Mucosa of descending colon (tissue), 3 donors: ENCODE data around the gene SLC16A3. TPM values are rescaled to one million over a fixed set of nuclear protein-coding genes. Genes with fewer than 3 reads are reported as not detected.

Experiments
- ATAC-seq: fragments of 200-7000 bp; cut with Tn5 transposase; one replicate; pipeline ENCODE4 v1.9.1; 2020; ENCODE audit warnings: mild to moderate bottlenecking, moderate library complexity
- DNase-seq, 3 donors: peaks; one replicate each; pipeline ENCODE4 v3.0.0-alpha.2; 2020
- H3K36me3 ChIP-seq: fragments of 200-600 bp; one replicate; pipeline ENCODE4 v1.8.0; 2021; ENCODE audit warnings: low read depth, mild to moderate bottlenecking
- H3K4me1 ChIP-seq: fragments of 200-600 bp; one replicate; pipeline ENCODE4 v1.8.0; 2021; ENCODE audit warnings: low read depth, mild to moderate bottlenecking
- H3K4me3 ChIP-seq: fragments of 200-600 bp; one replicate; pipeline ENCODE4 v1.8.0; 2021; ENCODE audit warnings: mild to moderate bottlenecking
- H3K9me3 ChIP-seq: fragments of 200-600 bp; one replicate; pipeline ENCODE4 v1.8.0; 2021; ENCODE audit warnings: mild to moderate bottlenecking
- intact Hi-C, 2 donors: fragments of 100-400 bp; cut with DNase I in 1 of 2; cut with micrococcal nuclease in 1 of 2; formaldehyde crosslinking; loops; one replicate each; pipeline versions ENCODE4 v1.11.0 to v1.11.1; 2022; cut with DNase I, micrococcal nuclease
- total RNA-seq, 3 donors: library from RNA; stranded (reverse); fragmentation: NEBNext Ultra II Directional in 2 of 3; extraction: Animal tissue kit (Norgen Biotek cat#: 25700) in 2 of 3; gene quantifications; one replicate each; pipeline versions ENCODE4 v1.2.1 to v1.2.4, GENCODE V29; 2021 to 2023
- TF ChIP-seq, protein P1 (sequence below): fragments of 200-600 bp; IDR thresholded peaks from one replicate; pipeline ENCODE4 v1.8.0; 2022; ENCODE audit warnings: antibody characterized with exemption, mild to moderate bottlenecking
- donor health status: DM: no; HTN: no; CAD: no; lungs with moderate emphysema.
- donor health status: DM: no; HTN: no; CAD: no.
- donor health status: DM: no; HTN: yes; CAD: no.

The SLC16A3 gene
- total RNA-seq, 3 donors from 2014 or later, result 41.0 to 150 (median 104) TPM

- intact Hi-C loops, result no loop called here
- H3K4me1 ChIP-seq, result peaks cover 31% of the 10 kb centered on the region
- TF ChIP-seq, protein P1, sequence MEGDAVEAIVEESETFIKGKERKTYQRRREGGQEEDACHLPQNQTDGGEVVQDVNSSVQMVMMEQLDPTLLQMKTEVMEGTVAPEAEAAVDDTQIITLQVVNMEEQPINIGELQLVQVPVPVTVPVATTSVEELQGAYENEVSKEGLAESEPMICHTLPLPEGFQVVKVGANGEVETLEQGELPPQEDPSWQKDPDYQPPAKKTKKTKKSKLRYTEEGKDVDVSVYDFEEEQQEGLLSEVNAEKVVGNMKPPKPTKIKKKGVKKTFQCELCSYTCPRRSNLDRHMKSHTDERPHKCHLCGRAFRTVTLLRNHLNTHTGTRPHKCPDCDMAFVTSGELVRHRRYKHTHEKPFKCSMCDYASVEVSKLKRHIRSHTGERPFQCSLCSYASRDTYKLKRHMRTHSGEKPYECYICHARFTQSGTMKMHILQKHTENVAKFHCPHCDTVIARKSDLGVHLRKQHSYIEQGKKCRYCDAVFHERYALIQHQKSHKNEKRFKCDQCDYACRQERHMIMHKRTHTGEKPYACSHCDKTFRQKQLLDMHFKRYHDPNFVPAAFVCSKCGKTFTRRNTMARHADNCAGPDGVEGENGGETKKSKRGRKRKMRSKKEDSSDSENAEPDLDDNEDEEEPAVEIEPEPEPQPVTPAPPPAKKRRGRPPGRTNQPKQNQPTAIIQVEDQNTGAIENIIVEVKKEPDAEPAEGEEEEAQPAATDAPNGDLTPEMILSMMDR, result no peak
- no peaks in the 10 kb centered on the region for H3K9me3 ChIP-seq
- no peak overlapping the region for H3K4me3 ChIP-seq
- DNase-seq, result peak in 1 of 3 donors; percentile 49
- ATAC-seq, result no peak
- H3K36me3 ChIP-seq, result no peaks in the 10 kb centered on the region
Observed at GRCh38 chr17:82274134-82275020, 45.5 kb downstream of the SLC16A3 start.

DNA sequence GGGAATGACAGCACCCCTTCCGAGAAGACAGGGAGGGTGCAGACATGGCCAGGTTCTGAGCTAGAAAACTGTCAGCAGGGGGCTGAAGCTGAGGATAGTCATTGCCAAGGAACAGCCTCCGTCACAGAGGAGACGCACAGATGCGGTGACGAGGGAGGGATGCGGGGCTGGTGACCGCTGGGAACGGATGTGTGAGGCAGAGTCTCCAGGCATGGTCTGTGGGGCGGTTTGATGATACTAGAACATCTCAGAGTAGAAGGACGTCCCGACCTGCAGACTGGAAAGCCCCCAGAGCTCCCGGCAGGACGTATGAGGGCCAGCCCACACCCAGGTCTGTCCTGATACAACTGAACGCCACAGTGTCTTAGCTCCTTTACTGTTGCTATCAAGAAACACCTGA is 46.5 kb downstream of the SLC16A3 start:
- DNase-seq (peak in 1 of 3 donors; percentile 48), ATAC-seq (no peak)
- intact Hi-C loops, result no loop called here
- Histone ChIP-seq H3K36me3 (no peaks in the 10 kb centered on the region), H3K4me3 (no peak overlapping the region), H3K9me3 (no peaks in the 10 kb centered on the region), H3K4me1 (peaks cover 22% of the 10 kb centered on the region)
- TF ChIP-seq, protein P1, result no peak

GRCh38 chr17:82276938-82277337 is 48.1 kb downstream of the SLC16A3 start:
- no peak overlapping the region for H3K4me3 ChIP-seq
- DNase-seq (peak in 1 of 3 donors; percentile 12), ATAC-seq (no peak)
- H3K4me1 ChIP-seq, result peaks cover 14% of the 10 kb centered on the region
- intact Hi-C loops, result no loop called here
- no peaks in the 10 kb centered on the region for H3K9me3 ChIP-seq
- no peaks in the 10 kb centered on the region for H3K36me3 ChIP-seq
- TF ChIP-seq, protein P1, result no peak

- peak in 1 of 3 donors; percentile 14 for DNase-seq
- Histone ChIP-seq H3K4me1 (peaks cover 16% of the 10 kb centered on the region), H3K9me3 (no peaks in the 10 kb centered on the region), H3K36me3 (no peaks in the 10 kb centered on the region), H3K4me3 (no peak overlapping the region)
- ATAC-seq, result no peak
- TF ChIP-seq, protein P1, result no peak
- intact Hi-C loops, result no loop called here
Observed at GRCh38 chr17:82277851-82278250, 49.0 kb downstream of the SLC16A3 start.

GRCh38 chr17:82278308-82278707 is 49.5 kb downstream of the SLC16A3 start:
- intact Hi-C loops, result no loop called here
- TF ChIP-seq, protein P1, result no peak
- H3K9me3 ChIP-seq, result no peaks in the 10 kb centered on the region
- H3K4me3 ChIP-seq, result no peak overlapping the region
- H3K36me3 ChIP-seq, result no peaks in the 10 kb centered on the region
- DNase-seq (no peak), ATAC-seq (no peak)
- H3K4me1 ChIP-seq, result peaks cover 20% of the 10 kb centered on the region
